H1 (cell line): ENCODE measurements around the gene SLC19A1. TPM values are rescaled to one million over a fixed set of nuclear protein-coding genes. Genes with fewer than 3 reads are reported as not detected.

ENCODE experiments used
- CHD1 ChIP-seq: IDR thresholded peaks from 2 replicates; pipeline ENCODE4 v1.6.1; 2012; ENCODE audit warnings: low read depth, low read length, improper control_type of control experiment
- GABPA ChIP-seq: IDR thresholded peaks from 2 replicates; pipeline ENCODE4 v1.6.1; 2011; ENCODE audit warnings: mild to moderate bottlenecking, low read length, moderate library complexity, borderline replicate concordance; ENCODE audit not compliant: insufficient read depth
- SIX5 ChIP-seq: IDR thresholded peaks from 2 replicates; pipeline ENCODE4 v1.6.1; 2011; ENCODE audit warnings: mild to moderate bottlenecking, low read depth, low read length
- polyA plus RNA-seq, 7 experiments: library from polyadenylated mRNA; depleted of rRNA in 3 of 7; stranded (reverse) in 5 of 7; unstranded in 2 of 7; fragments of >200 nt in 5 of 7; fragments of 200-250 nt in 2 of 7; gene quantifications; 1 replicate in 5 of 7; 2 replicates in 1 of 7; 4 replicates in 1 of 7; pipeline versions ENCODE4 v1.2.1 to v1.2.3, GENCODE V29; 2011 to 2013; ENCODE audit warnings: missing spikeins in 2 of 7, mixed read lengths in 2 of 7
- total RNA-seq: library from RNA; stranded (reverse); fragmentation: NEBNext Ultra II Directional; extraction: Animal tissue kit (Norgen Biotek cat#: 25700); gene quantifications from 2 replicates; pipeline ENCODE4 v1.2.1, GENCODE V29; 2021

SLC19A1 gene
- total and polyA plus RNA-seq, 2 of the 8 experiments (the other 6 are each of a cell fraction or from before 2014, with no cell fraction given): 31.6 to 43.8 TPM

DNA sequence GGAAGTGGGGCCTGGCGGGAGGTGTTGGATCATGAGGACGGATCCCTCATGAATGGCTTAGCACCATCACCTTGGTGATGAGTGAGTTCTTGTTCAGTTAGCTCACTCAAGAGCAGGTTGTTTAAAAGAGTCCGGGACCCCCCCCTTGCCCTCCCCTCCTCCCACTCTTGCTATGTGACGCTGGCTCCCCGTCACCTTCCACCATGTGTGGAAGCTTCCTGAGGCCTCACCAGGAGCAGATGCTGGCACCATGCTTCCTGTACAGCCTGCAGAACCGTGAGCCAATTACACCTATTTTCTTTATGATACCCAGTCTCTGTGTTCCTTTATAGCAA, 3.0 kb upstream of the SLC19A1 start (continued):
- no peak for TF ChIP-seq CHD1
- no peak for TF ChIP-seq GABPA
- no peak for TF ChIP-seq SIX5
